Left colon (tissue), 2 donors: ENCODE measurements around the gene PER1. TPM values are rescaled to one million over a fixed set of nuclear protein-coding genes. Genes with fewer than 3 reads are reported as not detected.

Experiments
- ATAC-seq: fragments of 200-7000 bp; cut with Tn5 transposase; one replicate; pipeline ENCODE4 v1.9.1; 2020; ENCODE audit warnings: mild to moderate bottlenecking, moderate library complexity
- DNase-seq, 2 donors: peaks; one replicate each; pipeline ENCODE4 v3.0.0-alpha.2; 2020
- intact Hi-C, 2 donors: fragments of 100-400 bp; cut with DNase I in 1 of 2; cut with micrococcal nuclease in 1 of 2; formaldehyde crosslinking; loops; one replicate each; pipeline versions ENCODE4 v1.11.2 to v1.14.0; 2022; cut with DNase I, micrococcal nuclease
- total RNA-seq, 2 donors: library from RNA; stranded (reverse); fragmentation: NEBNext Ultra II Directional; extraction: Animal tissue kit (Norgen Biotek cat#: 25700); gene quantifications; one replicate each; pipeline ENCODE4 v1.2.1, GENCODE V29; 2021
- donor health status: DM: no; HTN: no; CAD: no.
- donor health status: DM: yes; HTN: yes; CAD: no.

The PER1 gene
- total RNA-seq, 2 donors from 2014 or later: 35.0 to 113 TPM

GRCh38 chr17:8143581-8144400 lies 8.4 kb downstream of the PER1 start:
- intact Hi-C loops: no loop called here
- DNase-seq: no peak

GRCh38 chr17:8142887-8143580 lies 9.2 kb downstream of the PER1 start:
- DNase-seq: peak in 1 of 2 donors; percentile 3
- intact Hi-C loops: no loop called here

More at GRCh38 chr17:8143581-8144400, 8.4 kb downstream of the PER1 start:
- no peak for ATAC-seq

DNA sequence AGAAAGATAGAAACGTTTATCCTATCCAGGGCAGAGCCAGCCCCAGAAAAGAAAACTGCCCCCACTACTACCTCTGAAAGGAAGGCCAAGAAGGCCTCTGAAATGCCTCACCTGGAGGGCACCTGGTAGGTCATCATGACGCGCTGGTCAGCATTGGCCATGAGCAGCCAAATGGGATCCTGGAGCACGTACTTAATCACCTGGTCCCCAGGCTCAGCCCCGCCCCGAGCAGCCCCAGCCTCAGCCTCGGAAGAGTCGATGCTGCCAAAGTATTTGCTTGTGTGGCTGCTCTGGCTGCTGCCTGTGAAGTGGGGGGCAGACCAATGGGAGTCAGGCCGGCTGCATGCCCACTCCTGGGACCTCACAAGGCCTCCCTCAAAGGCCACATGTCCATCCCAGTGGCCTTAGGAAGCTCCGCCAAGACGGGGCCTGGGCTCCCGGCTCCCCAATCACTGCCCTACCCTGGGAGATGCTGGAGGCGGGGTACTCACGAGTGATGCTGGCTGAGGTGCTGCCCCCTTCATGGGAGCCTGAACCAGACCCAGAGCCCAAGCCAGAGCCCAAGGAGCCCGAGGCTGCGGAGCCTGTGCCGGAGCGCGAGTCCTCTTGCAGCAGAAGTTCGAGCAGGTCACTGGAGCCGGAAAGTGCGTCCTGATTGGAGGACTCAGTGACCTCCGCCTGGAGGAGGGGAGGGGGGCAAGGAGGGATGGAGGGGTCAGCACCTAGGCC lies 9.9 kb downstream of the PER1 start:
- DNase-seq (peak in 1 of 2 donors; percentile 6), ATAC-seq (no peak)
- intact Hi-C loops: no loop called here

More at GRCh38 chr17:8142887-8143580, 9.2 kb downstream of the PER1 start:
- ATAC-seq: no peak

- DNase-seq: peak in 1 of 2 donors; percentile 6
- no peak for ATAC-seq
- intact Hi-C loops: no loop called here
Observed at GRCh38 chr17:8141741-8142140, 10.5 kb downstream of the PER1 start.

DNA sequence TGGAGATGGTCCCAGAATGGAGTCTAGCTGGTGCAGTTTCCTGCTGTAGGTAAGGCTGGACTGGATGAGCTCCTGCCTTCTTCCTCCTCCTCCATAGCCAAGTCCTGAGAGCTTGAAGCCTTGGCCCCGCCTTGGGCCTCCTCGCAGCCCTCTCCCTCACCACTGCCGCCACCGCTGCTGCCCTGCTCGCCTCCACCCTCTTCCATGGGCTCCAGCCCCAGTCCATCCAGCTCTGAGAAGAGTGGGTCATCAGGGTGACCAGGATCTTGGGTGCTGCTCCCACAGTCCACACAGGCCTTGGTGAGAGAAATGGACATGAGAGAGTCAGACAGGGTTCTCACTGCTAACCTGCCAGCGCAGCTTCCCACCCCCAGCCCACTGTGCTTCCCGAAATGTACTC lies 11.2 kb downstream of the PER1 start:
- DNase-seq (no peak), ATAC-seq (no peak)
- intact Hi-C loops: no loop called here

DNA sequence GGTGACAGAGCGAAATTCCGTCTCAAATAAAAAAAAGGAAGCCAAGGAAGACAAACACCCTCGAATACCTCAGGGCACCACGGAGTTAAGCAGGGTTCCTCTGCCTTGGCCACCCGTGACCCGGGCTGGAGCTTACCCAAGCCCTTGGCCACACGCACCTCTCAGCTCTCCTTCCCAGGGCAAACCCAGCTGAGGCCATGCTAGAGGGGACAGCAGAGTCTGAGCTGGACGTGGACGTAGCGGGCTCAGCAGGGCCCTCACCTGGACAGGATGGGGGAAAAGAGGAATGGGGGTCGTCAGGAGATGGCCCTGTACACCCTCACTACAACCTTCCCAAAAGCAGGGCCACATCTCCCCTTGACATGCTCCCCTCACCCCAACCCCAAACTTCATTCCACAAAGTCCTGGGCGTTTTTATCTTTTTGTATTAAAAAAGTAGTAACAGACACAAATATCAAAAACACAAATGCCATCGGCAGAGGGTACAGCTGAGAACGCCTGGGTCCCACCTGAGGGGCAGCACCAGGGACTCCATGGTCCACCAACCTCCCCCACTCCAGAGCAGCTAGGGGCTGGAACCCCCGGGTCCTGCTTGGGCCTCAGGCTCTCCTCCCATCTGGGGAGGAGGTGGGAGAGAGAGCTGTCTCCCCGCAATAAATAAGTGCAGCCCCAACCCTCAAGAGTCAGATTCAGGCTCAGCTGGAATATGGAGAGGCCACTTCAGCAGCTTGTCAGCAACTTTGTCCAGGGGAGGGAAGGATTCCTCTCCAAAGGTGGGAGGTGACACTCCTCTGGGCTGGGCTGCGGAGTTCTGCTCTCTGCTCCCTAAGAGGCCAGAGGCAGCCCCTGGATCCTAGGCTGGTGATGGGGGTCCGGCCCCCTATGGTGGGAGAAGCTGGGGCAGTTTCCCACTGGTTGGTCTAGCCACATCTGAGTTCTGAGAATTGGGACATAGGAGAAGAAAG lies 11.9 kb downstream of the PER1 start:
- DNase-seq (no peak), ATAC-seq (no peak)
- intact Hi-C loops: no loop called here

- intact Hi-C loops: no loop called here
Observed at GRCh38 chr17:8138672-8139371, 13.4 kb downstream of the PER1 start.

DNA sequence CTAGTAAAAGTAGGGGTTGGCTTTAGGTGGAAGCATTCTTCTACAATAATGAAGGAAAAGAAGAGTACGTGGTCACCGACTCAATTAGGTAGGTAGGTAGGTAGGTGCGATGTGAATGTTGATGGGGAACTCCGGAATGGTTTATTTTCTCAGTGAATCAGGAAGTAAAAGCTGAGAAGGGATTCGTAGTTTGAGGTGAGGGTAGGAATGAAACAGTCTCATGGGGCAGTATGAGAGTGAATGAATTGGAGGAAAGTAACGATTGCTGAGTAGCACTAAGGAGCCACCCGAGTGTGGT lies 13.9 kb downstream of the PER1 start:
- ATAC-seq: no peak
- intact Hi-C loops: no loop called here
- DNase-seq: no peak

More at GRCh38 chr17:8138672-8139371, 13.4 kb downstream of the PER1 start:
- ATAC-seq (peak; percentile 96), DNase-seq (peak; percentile 91 to 96)

GRCh38 chr17:8137645-8138373 lies 14.4 kb downstream of the PER1 start:
- intact Hi-C loops: no loop called here
- DNase-seq (peak in 1 of 2 donors; percentile 33), ATAC-seq (no peak)

- ATAC-seq (no peak), DNase-seq (no peak)
- intact Hi-C loops: no loop called here
Observed at GRCh38 chr17:8133941-8134340, 18.3 kb downstream of the PER1 start.

GRCh38 chr17:8133399-8133798 lies 18.8 kb downstream of the PER1 start:
- intact Hi-C loops: no loop called here
- DNase-seq (no peak), ATAC-seq (no peak)

DNA sequence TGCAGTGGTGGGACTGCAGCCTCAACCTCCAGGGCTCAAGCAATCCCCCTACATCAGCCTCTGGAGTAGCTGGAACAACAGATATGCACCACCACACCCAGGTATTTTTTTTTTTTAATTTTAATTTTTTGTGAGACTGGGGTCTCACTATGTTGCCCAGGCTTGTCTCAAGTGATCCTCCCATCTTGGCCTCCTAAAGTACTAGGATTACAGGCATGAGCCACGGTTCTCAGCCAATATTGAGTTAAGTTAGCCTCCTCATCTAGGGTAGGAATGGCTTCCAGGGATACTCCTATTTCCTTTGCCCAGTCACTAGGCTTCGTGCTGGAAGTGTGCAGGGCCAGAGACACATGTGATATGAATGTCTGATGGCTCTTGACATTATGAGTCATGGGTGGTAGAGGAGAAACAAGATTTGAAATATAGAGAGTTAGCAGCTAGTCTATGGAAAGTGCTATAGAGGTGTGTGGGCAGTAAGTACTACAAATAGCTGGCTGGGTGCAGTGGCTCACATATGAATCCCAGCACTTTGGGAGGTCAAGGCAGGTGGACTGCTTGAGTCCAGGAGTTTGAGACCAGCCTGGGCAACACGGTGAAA lies 20.3 kb downstream of the PER1 start:
- ATAC-seq: no peak
- DNase-seq: no peak
- intact Hi-C loops: no loop called here

DNA sequence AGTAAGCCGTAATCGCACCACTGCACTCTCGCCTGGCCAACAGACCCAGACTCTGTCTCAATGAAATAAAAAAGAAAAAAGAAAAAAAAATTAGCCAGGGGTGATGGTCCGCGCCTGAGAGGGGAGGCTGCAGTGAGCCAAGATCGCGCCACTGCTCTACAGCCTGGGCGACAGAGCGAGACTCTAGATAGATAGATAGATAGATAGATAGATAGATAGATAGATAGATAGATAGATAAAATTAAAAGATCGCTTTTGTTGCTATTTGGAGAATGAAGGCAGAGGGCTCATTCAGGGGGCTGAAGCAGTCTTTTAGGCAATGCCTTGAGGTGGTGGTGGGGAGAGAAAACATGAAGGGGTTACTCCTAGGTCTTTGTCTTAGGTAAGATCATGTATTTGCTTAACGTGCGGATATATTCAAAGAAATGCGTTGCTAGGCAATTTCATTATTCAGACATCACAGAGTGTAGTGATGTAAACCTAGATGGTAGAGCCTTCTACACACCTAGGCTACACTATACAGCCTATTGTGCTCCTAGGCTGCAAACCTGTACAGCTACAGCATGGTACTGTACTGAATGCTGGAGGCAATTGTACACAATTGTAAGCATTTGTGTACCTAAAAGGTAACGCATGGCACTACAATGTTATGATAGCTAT lies 23.9 kb downstream of the PER1 start:
- DNase-seq: no peak
- intact Hi-C loops: loop anchor here in 1 of 2 donors (10.0 kb wide), 1 partner anchor 57 kb away; no protein-coding TSS in a partner anchor
- no peak for ATAC-seq

GRCh38 chr17:8126491-8127066 lies 25.6 kb downstream of the PER1 start:
- peak; percentile 59 for ATAC-seq
- intact Hi-C loops: loop anchor here in 1 of 2 donors (10.0 kb wide), 1 partner anchor 58 kb away; no protein-coding TSS in a partner anchor
- peak in 1 of 2 donors; percentile 64 for DNase-seq

GRCh38 chr17:8125947-8126490 lies 26.2 kb downstream of the PER1 start:
- peak in 1 of 2 donors; percentile 42 for DNase-seq
- ATAC-seq: no peak
- intact Hi-C loops: loop anchor here in 1 of 2 donors (10.0 kb wide), 1 partner anchor 59 kb away; no protein-coding TSS in a partner anchor
